Body of pancreas (tissue), 4 donors: Measurements from ENCODE around the gene SNRNP40.

Experiments
- POLR2A ChIP-seq, 3 donors: fragments of 450-650 bp; IDR thresholded peaks; one replicate each; pipeline ENCODE4 v1.6.1; 2016; ENCODE audit warnings: antibody characterized with exemption in 3 of 3, mild to moderate bottlenecking in 2 of 3
- TF ChIP-seq, protein P1 (sequence below), 7 experiments: fragments of 450-650 bp in 4 of 7; fragments of 200-600 bp in 3 of 7; sonication (generic) in 3 of 7; IDR thresholded peaks; one replicate each; pipeline ENCODE4 v1.5.1; 2016 to 2019; ENCODE audit warnings: antibody characterized with exemption in 7 of 7

DNA sequence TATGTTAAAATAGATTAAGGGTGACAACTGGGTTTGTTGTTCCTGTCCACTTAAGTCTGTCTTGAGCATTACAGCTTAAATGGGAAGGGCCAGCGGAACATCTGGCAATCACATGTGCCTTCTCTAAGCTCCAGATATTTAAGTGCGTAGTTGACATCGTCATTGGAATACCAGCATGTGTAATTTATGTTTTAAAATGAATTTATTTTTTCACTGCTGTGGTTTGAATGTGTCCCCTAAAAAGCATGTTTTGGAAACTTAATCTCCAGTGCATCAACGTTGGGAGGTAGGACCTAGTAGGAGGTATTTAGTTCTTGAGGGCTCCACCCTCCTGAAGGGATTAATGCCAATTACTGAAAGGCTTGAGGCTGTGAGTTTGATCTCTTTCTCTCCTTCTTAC, 13.6 kb upstream of the SNRNP40 start:
- TF ChIP-seq, protein P1, sequence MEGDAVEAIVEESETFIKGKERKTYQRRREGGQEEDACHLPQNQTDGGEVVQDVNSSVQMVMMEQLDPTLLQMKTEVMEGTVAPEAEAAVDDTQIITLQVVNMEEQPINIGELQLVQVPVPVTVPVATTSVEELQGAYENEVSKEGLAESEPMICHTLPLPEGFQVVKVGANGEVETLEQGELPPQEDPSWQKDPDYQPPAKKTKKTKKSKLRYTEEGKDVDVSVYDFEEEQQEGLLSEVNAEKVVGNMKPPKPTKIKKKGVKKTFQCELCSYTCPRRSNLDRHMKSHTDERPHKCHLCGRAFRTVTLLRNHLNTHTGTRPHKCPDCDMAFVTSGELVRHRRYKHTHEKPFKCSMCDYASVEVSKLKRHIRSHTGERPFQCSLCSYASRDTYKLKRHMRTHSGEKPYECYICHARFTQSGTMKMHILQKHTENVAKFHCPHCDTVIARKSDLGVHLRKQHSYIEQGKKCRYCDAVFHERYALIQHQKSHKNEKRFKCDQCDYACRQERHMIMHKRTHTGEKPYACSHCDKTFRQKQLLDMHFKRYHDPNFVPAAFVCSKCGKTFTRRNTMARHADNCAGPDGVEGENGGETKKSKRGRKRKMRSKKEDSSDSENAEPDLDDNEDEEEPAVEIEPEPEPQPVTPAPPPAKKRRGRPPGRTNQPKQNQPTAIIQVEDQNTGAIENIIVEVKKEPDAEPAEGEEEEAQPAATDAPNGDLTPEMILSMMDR (IDR thresholded peaks at IDR 0.05), result no peak
- TF ChIP-seq POLR2A (IDR thresholded peaks at IDR 0.05), result no peak
